NT2/D1 (cell line): ENCODE measurements around the gene ADAMTSL2.

Experiments
- SUZ12 ChIP-seq: IDR thresholded peaks from 2 replicates; pipeline ENCODE4 v1.6.1; 2011; ENCODE audit not compliant: insufficient read length, insufficient read depth; ENCODE audit errors: extremely low read depth
- YY1 ChIP-seq: IDR thresholded peaks from 2 replicates; pipeline ENCODE4 v1.6.1; 2011; ENCODE audit not compliant: insufficient read length, insufficient read depth

- TF ChIP-seq SUZ12, result no peak
- TF ChIP-seq YY1, result no peak
Observed at GRCh38 chr9:133578524-133579441, 44.3 kb downstream of the ADAMTSL2 start.
